Neuronal stem cell (in vitro differentiated cells): ENCODE data around the gene PTPRO.

Experiments
- DNase-seq: peaks from one replicate; pipeline ENCODE4 v3.0.0-alpha.2; 2013; ENCODE audit warnings: low spot score
- H2AFZ ChIP-seq: one replicate; pipeline ENCODE4 v1.6.1; 2013; ENCODE audit warnings: mild to moderate bottlenecking, low read length, inconsistent platforms
- H2AK5ac ChIP-seq: 2 replicates; pipeline ENCODE4 v1.6.1; 2013; ENCODE audit warnings: low read depth, mild to moderate bottlenecking, inconsistent platforms, low read length, moderate library complexity, mixed read lengths
- H2BK120ac ChIP-seq: 2 replicates; pipeline ENCODE4 v1.6.1; 2013; ENCODE audit warnings: low read depth, mild to moderate bottlenecking, inconsistent platforms, low read length, moderate library complexity, mixed read lengths
- H2BK12ac ChIP-seq: one replicate; pipeline ENCODE4 v1.6.1; 2013; ENCODE audit warnings: low read length, inconsistent platforms
- H2BK15ac ChIP-seq: 2 replicates; pipeline ENCODE4 v1.6.1; 2013; ENCODE audit warnings: mild to moderate bottlenecking, low read length, inconsistent platforms, mixed read lengths
- H2BK5ac ChIP-seq: one replicate; pipeline ENCODE4 v1.6.1; 2013; ENCODE audit warnings: inconsistent platforms, mild to moderate bottlenecking, low read length, moderate library complexity
- H3K14ac ChIP-seq: one replicate; pipeline ENCODE4 v1.6.1; 2013; ENCODE audit warnings: low read length, inconsistent platforms
- H3K18ac ChIP-seq: 2 replicates; pipeline ENCODE4 v1.6.1; 2013; ENCODE audit warnings: low read length, inconsistent platforms
- H3K23ac ChIP-seq: 2 replicates; pipeline ENCODE4 v1.6.1; 2013; ENCODE audit warnings: low read depth, mild to moderate bottlenecking, mixed read lengths, low read length, inconsistent platforms; ENCODE audit not compliant: poor library complexity
- H3K27ac ChIP-seq: replicated peaks from 3 replicates; pipeline ENCODE4 v1.5.1; 2013; ENCODE audit warnings: low read length, inconsistent platforms
- H3K27me3 ChIP-seq, 3 experiments: 2 replicates each; pipeline ENCODE4 v1.6.1; 2013; ENCODE audit warnings: low read length in 3 of 3, mild to moderate bottlenecking in 2 of 3, inconsistent platforms in 1 of 3, low read depth in 1 of 3, mixed read lengths in 1 of 3, moderate library complexity in 1 of 3; ENCODE audit not compliant: control insufficient read depth in 3 of 3, insufficient read depth in 3 of 3
- H3K36me3 ChIP-seq, 2 donors: replicated peaks in 1 of 2; 2 replicates each; pipeline ENCODE4 v1.6.1; 2013; ENCODE audit warnings: low read length in 2 of 2; ENCODE audit not compliant: control insufficient read depth in 2 of 2, insufficient read depth in 2 of 2
- H3K4ac ChIP-seq: 2 replicates; pipeline ENCODE4 v1.6.1; 2013; ENCODE audit warnings: inconsistent platforms, mild to moderate bottlenecking, low read length, moderate library complexity
- H3K4me1 ChIP-seq, 2 donors: 1 replicate in 1 of 2; 2 replicates in 1 of 2; pipeline ENCODE4 v1.6.1; 2013; ENCODE audit warnings: low read length in 2 of 2, low read depth in 1 of 2; ENCODE audit not compliant: control insufficient read depth in 2 of 2, insufficient read depth in 1 of 2
- H3K4me2 ChIP-seq: one replicate; pipeline ENCODE4 v1.6.1; 2013; ENCODE audit warnings: mild to moderate bottlenecking, low read length, inconsistent platforms; ENCODE audit not compliant: insufficient read depth, poor library complexity, severe bottlenecking
- H3K4me3 ChIP-seq, 2 donors: 2 replicates each; pipeline ENCODE4 v1.5.1; 2013; ENCODE audit warnings: low read length in 2 of 2, mild to moderate bottlenecking in 2 of 2, inconsistent platforms in 1 of 2, moderate library complexity in 1 of 2
- H3K79me1 ChIP-seq: one replicate; pipeline ENCODE4 v1.6.1; 2013; ENCODE audit warnings: low read depth, mild to moderate bottlenecking, inconsistent platforms, low read length, moderate library complexity
- H3K9ac ChIP-seq: one replicate; pipeline ENCODE4 v1.6.1; 2013; ENCODE audit warnings: mild to moderate bottlenecking, low read depth, low read length, inconsistent platforms; ENCODE audit not compliant: poor library complexity
- H3K9me3 ChIP-seq, 2 donors: replicated peaks in 1 of 2; 2 replicates each; pipeline versions ENCODE3 to v1.6.1; 2013; ENCODE audit warnings: low read length in 2 of 2, mild to moderate bottlenecking in 2 of 2, inconsistent platforms in 1 of 2, low read depth in 1 of 2, mixed read lengths in 1 of 2, moderate library complexity in 1 of 2; ENCODE audit not compliant: control insufficient read depth in 2 of 2, insufficient read depth in 1 of 2
- H4K8ac ChIP-seq: one replicate; pipeline ENCODE4 v1.6.1; 2013; ENCODE audit warnings: low read depth, mild to moderate bottlenecking, inconsistent platforms, low read length, moderate library complexity
- H4K91ac ChIP-seq: one replicate; pipeline ENCODE4 v1.6.1; 2013; ENCODE audit warnings: low read length, low read depth, mild to moderate bottlenecking, inconsistent platforms; ENCODE audit not compliant: poor library complexity
- WGBS, 2 donors: extraction: QIAGEN DNeasy Blood & Tissue Kit; methylation state at CpG; one replicate each; pipeline ENCODE4 v1.1.7; 2013; ENCODE audit warnings: missing lambda C conversion rate in 2 of 2, mixed read lengths in 1 of 2; ENCODE audit not compliant: insufficient read length in 2 of 2, insufficient replicate concordance in 1 of 2; ENCODE audit errors: extremely low coverage in 2 of 2; 5-methylcytosine and 5-hydroxymethylcytosine counted together

Gene PTPRO

GRCh38 chr12:15356951-15357364, 34.6 kb downstream of the PTPRO start:
- Histone ChIP-seq H3K18ac (no peak overlapping the region), H3K4me1 (no peaks in the 10 kb centered on the region), H3K36me3 (no peaks in the 10 kb centered on the region), H3K9ac (no peak overlapping the region), H2BK120ac (no peak overlapping the region), H3K4me2 (no peak overlapping the region), H2AFZ (no peak overlapping the region), H3K23ac (no peak overlapping the region), H4K91ac (no peak overlapping the region), H3K79me1 (no peaks in the 10 kb centered on the region), H3K14ac (no peak overlapping the region), H3K9me3 (no peaks in the 10 kb centered on the region), H3K4ac (no peak overlapping the region), H4K8ac (no peak overlapping the region), H2BK5ac (no peak overlapping the region), H2BK12ac (no peak overlapping the region), H3K27ac (no peak overlapping the region), H3K27me3 (no peaks in the 10 kb centered on the region), H2BK15ac (no peak overlapping the region), H2AK5ac (no peak overlapping the region), H3K4me3 (no peak overlapping the region)
- WGBS, 2 donors, result no CpG with 5 or more reads among the region's 3 CpGs
- no peak for DNase-seq

- WGBS, 2 donors, result no CpG with 5 or more reads among the region's 4 CpGs
Measured at GRCh38 chr12:15364221-15365160, 42.2 kb downstream of the PTPRO start.

GRCh38 chr12:15368812-15369211, 46.5 kb downstream of the PTPRO start:
- no CpG with 5 or more reads among the region's 4 CpGs for WGBS, 2 donors

More at GRCh38 chr12:15364221-15365160, 42.2 kb downstream of the PTPRO start:
- Histone ChIP-seq H3K79me1 (no peaks in the 10 kb centered on the region), H2BK15ac (no peak overlapping the region), H4K8ac (no peak overlapping the region), H3K23ac (no peak overlapping the region), H4K91ac (no peak overlapping the region), H3K9me3 (no peaks in the 10 kb centered on the region), H3K4me3 (no peak overlapping the region), H3K27me3 (no peaks in the 10 kb centered on the region), H3K4me1 (no peaks in the 10 kb centered on the region), H3K36me3 (no peaks in the 10 kb centered on the region), H2AFZ (no peak overlapping the region), H3K4me2 (no peak overlapping the region), H2BK12ac (no peak overlapping the region), H3K27ac (no peak overlapping the region), H3K14ac (no peak overlapping the region), H2AK5ac (no peak overlapping the region), H2BK120ac (no peak overlapping the region), H3K4ac (no peak overlapping the region), H3K18ac (no peak overlapping the region), H3K9ac (no peak overlapping the region), H2BK5ac (no peak overlapping the region)
- no peak for DNase-seq

GRCh38 chr12:15372352-15372751, 50.0 kb downstream of the PTPRO start:
- no peak overlapping the region for H3K23ac ChIP-seq
- DNase-seq, result no peak

More at GRCh38 chr12:15368812-15369211, 46.5 kb downstream of the PTPRO start:
- H3K79me1 ChIP-seq, result no peaks in the 10 kb centered on the region
- H2AFZ ChIP-seq, result no peak overlapping the region
- no peak overlapping the region for H3K18ac ChIP-seq
- H3K4me2 ChIP-seq, result no peak overlapping the region
- H3K23ac ChIP-seq, result no peak overlapping the region
- no peak overlapping the region for H2BK12ac ChIP-seq
- no peak overlapping the region for H3K4me3 ChIP-seq
- no peak overlapping the region for H2BK120ac ChIP-seq
- H2BK5ac ChIP-seq, result no peak overlapping the region
- no peaks in the 10 kb centered on the region for H3K4me1 ChIP-seq
- H4K91ac ChIP-seq, result no peak overlapping the region
- DNase-seq, result no peak
- H3K9me3 ChIP-seq, result no peaks in the 10 kb centered on the region
- no peak overlapping the region for H3K4ac ChIP-seq
- no peaks in the 10 kb centered on the region for H3K36me3 ChIP-seq
- no peak overlapping the region for H3K27ac ChIP-seq
- H3K9ac ChIP-seq, result no peak overlapping the region
- H4K8ac ChIP-seq, result no peak overlapping the region
- H3K27me3 ChIP-seq, result no peaks in the 10 kb centered on the region
- H2BK15ac ChIP-seq, result no peak overlapping the region
- no peak overlapping the region for H3K14ac ChIP-seq
- no peak overlapping the region for H2AK5ac ChIP-seq

More at GRCh38 chr12:15372352-15372751, 50.0 kb downstream of the PTPRO start:
- Histone ChIP-seq H3K14ac (no peak overlapping the region), H3K4ac (no peak overlapping the region), H3K4me2 (no peak overlapping the region), H2BK12ac (no peak overlapping the region), H4K8ac (no peak overlapping the region), H3K79me1 (no peaks in the 10 kb centered on the region), H2BK15ac (no peak overlapping the region), H2BK5ac (no peak overlapping the region), H4K91ac (no peak overlapping the region), H3K18ac (no peak overlapping the region), H2AK5ac (no peak overlapping the region), H3K27ac (no peak overlapping the region), H3K9me3 (no peaks in the 10 kb centered on the region), H3K9ac (no peak overlapping the region), H3K4me1 (peaks cover 0 to 4% of the 10 kb centered on the region in 2 donors), H3K27me3 (no peaks in the 10 kb centered on the region), H3K4me3 (no peak overlapping the region), H2BK120ac (no peak overlapping the region), H3K36me3 (no peaks in the 10 kb centered on the region), H2AFZ (no peak overlapping the region)
- WGBS, 2 donors, result no CpG with 5 or more reads among the region's 2 CpGs
